D721Med (cell line): ENCODE measurements around the gene CCDC57.
"Not testable (repeated sequence)": the region's sequence is repeated elsewhere in the genome, so short reads cannot be mapped to it uniquely, and the experiment has no call there.

ENCODE experiments used
- DNase-seq: peaks from one replicate; pipeline ENCODE4 v3.0.0; 2011; ENCODE audit warnings: low spot score; ENCODE audit not compliant: insufficient read length
- FAIRE-seq: peaks from 2 replicates; lab custom pipeline; 2011; peaks lifted over from hg19 to GRCh38; lab: Jason Lieb, UNC
- TF ChIP-seq, protein P1 (sequence below): IDR thresholded peaks from 2 replicates; pipeline ENCODE4 v1.5.1; 2012; ENCODE audit warnings: mild to moderate bottlenecking, control low read depth; ENCODE audit not compliant: insufficient read depth; ENCODE audit errors: missing control alignments

Gene CCDC57

DNA sequence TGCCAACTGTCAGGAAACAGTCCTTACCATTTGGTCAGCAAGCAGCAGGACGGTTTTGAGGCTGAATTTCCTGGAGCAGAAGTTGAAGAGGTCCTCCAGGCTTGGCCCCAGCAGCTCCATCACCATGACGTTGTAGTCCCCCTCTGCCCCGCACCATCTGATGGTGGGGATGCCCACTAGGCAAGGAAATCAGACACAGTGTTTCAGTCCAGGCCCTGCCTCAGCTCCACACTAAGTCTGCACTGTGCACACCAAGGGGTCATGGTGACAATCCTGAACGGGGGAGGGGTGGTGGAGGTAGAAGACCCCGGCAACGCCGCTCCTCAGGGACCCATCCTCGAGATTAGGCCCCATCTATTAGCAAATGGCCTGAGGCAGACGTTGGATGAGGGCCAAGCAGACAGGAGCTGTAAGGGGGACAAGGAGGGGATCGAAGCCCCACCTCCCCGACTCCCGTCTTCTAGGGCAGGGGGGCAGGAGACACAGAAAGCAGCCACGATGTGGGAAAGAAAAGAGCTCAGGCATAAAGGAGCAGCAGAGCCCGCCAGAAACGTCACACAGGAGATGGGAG lies 42.8 kb upstream of the CCDC57 start:
- no peak for DNase-seq
- no peak for FAIRE-seq
- TF ChIP-seq, protein P1, sequence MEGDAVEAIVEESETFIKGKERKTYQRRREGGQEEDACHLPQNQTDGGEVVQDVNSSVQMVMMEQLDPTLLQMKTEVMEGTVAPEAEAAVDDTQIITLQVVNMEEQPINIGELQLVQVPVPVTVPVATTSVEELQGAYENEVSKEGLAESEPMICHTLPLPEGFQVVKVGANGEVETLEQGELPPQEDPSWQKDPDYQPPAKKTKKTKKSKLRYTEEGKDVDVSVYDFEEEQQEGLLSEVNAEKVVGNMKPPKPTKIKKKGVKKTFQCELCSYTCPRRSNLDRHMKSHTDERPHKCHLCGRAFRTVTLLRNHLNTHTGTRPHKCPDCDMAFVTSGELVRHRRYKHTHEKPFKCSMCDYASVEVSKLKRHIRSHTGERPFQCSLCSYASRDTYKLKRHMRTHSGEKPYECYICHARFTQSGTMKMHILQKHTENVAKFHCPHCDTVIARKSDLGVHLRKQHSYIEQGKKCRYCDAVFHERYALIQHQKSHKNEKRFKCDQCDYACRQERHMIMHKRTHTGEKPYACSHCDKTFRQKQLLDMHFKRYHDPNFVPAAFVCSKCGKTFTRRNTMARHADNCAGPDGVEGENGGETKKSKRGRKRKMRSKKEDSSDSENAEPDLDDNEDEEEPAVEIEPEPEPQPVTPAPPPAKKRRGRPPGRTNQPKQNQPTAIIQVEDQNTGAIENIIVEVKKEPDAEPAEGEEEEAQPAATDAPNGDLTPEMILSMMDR, result no peak

DNA sequence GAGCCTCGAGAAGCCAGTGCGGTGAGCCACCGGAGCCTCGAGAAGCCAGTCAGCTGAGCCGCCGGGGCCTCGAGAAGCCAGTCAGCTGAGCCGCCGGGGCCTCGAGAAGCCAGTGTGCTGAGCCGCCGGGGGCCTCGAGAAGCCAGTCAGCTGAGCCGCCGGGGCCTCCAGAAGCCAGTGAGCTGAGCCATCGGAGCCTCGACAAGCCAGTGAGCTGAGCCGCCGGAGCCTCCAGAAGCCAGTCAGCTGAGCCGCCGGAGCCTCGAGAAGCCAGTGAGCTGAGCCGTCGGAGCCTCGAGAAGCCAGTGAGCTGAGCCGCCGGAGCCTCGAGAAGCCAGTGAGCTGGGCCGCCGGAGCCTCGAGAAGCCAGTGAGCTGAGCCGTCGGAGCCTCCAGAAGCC lies 42.1 kb upstream of the CCDC57 start:
- FAIRE-seq, DNase-seq: not testable (repeated sequence)

DNA sequence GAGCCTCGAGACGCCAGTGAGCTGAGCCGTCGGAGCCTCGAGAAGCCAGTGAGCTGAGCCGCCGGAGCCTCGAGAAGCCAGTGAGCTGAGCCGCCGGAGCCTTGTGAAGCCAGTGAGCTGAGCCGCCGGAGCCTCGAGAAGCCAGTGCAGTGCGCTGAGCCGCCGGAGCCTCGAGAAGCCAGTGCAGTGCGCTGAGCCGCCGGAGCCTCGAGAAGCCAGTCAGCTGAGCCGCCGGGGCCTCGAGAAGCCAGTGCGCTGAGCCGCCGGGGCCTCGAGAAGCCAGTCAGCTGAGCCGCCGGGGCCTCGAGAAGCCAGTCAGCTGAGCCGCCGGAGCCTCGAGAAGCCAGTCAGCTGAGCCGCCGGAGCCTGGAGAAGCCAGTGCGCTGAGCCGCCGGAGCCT lies 41.5 kb upstream of the CCDC57 start:
- FAIRE-seq, DNase-seq: not testable (repeated sequence)

DNA sequence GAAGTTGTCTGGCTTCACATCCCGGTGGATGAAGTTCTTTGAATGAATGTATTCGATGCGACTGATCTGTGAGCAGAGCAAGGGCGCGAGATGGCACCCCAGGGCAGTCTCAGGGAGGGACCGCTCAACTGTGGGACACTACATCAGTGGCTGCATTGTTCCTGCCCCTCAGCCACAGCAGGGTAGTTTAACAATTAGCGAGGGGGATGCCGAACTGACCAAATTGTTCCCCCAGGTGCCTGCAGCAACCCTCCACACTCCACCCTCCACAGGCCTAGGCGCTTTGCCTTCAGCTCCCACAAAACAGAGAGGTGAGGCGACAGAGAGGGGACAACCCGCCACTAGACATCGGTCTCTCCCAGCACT lies 40.5 kb upstream of the CCDC57 start:
- no peak for FAIRE-seq
- TF ChIP-seq, protein P1, result no peak
- DNase-seq, result no peak

DNA sequence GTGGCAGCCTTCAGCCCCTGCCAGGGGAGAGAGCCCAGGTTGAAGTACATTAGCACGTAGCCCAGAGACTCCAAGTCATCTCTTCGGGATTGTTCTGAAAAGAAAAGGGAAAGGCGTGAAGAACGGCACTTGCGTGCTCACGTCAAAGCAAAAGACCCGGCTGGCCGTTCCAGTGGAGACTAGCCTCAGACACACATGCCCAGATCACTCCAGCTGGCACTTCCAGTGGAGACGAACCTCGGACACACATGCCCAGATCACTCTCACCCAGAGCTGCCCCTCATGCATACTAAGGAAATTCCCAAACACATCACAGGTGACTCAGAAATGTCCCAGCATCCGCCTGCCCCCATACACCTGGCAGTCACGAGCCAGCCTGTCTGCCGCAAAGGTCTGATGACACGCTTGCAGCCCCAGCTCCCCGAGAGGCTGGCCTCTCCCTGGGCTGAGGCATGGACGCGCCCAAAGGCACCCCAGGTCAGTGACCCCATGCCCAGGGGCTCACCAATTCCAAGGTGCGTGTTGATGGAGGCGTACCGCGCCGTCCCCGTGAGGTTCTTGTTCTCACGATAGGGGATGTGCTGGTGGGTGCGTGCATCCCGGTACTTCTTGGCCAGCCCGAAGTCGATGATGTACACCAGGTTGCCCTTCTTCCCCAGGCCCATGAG lies 40.0 kb upstream of the CCDC57 start:
- no peak for FAIRE-seq

DNA sequence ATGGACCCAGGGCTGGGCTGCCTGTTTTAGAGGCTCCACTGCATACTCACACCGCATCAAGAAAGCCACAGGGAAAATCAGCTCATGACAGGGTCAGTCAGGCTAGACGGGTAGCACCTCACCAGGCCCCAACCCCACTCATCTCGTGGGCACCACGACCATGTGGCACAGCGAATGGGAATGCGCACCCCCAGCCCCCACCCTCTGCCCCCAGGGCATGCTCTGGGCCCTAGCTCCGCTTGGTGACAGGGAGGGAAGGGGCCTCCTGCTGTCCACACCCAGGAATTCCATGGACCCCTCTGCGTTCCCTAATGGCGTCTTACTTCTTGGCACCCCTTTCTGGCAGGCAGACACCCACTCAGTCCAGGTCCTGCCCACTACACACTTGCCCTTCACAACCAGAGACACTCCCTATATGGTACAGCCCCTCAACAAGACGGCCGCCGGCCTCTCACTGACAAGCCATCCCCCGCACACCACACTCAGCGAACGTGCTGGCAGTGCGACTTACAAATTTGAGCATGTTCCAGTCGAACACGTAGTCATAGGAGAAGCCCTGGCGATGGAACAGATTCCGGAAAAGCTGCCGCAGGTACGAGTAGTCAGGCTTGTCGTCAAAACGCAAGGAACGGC lies 38.3 kb upstream of the CCDC57 start:
- TF ChIP-seq, protein P1, result no peak
- DNase-seq (no peak), FAIRE-seq (no peak)

More for the DNA sequence above, 40.0 kb upstream of the CCDC57 start:
- DNase-seq, result no peak
- TF ChIP-seq, protein P1, result no peak

DNA sequence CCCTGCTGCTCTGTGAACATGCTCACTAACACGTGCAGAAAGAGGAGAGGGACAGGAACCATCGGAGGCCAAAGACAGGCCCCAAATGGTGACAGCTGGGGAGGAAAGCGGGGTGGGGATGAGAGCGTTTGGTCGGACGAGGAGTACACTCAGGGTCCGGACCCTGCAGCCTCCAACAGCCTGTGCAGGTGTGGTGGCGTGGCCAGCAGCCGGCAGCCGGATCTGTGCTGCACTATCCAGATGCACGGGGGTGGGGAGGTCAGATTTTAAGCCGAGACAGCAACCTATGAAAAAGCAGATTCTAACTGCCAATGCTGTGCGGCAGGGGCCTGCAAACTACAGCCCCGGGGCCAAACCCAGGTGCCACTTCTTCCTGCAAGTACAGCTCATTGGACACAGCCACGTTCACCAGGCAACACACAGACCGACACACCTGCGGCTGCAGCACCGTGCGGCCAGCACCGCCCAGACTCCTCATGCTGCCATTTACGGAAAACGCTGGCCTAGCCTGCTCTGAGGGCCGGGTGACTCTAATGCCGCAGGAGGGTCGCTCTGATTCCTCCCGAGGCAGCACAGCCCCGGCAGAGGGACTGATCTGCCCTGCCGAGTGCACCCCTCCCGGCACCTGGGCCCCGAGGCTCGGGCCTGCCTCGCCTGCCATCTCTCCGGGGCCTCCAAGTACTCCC lies 37.4 kb upstream of the CCDC57 start:
- TF ChIP-seq, protein P1, result no peak
- DNase-seq (no peak), FAIRE-seq (no peak)
